Heart right ventricle (tissue), 16 donors: ENCODE data around the gene TMEM181. TPM values are rescaled to one million over a fixed set of nuclear protein-coding genes. Genes with fewer than 3 reads are reported as not detected.

Source experiments
- ATAC-seq, 8 donors: fragments of 200-7000 bp; cut with Tn5 transposase; one replicate each; pipeline ENCODE4 v1.9.1; 2020; ENCODE audit warnings: mild to moderate bottlenecking in 8 of 8, moderate library complexity in 8 of 8, moderate number of reproducible peaks in 1 of 8
- DNase-seq, 2 donors: peaks; one replicate each; pipeline ENCODE4 v3.0.0-alpha.2; 2020
- H3K27ac ChIP-seq, 10 donors: fragments of 200-600 bp; sonication (generic) in 2 of 10; one replicate each; pipeline versions ENCODE4 v1.5.0 to v1.8.0; 2020 to 2022; ENCODE audit warnings: mild to moderate bottlenecking in 3 of 10
- H3K27me3 ChIP-seq, 7 donors: fragments of 200-600 bp; one replicate each; pipeline ENCODE4 v1.8.0; 2021 to 2022; ENCODE audit warnings: mild to moderate bottlenecking in 2 of 7
- H3K36me3 ChIP-seq, 9 donors: fragments of 200-600 bp; sonication (generic) in 1 of 9; one replicate each; pipeline versions ENCODE4 v1.5.0 to v1.8.0; 2020 to 2022; ENCODE audit warnings: mild to moderate bottlenecking in 2 of 9
- H3K4me1 ChIP-seq, 9 donors: fragments of 200-600 bp; sonication (generic) in 1 of 9; one replicate each; pipeline versions ENCODE4 v1.5.0 to v1.8.0; 2020 to 2022; ENCODE audit warnings: mild to moderate bottlenecking in 4 of 9
- H3K4me3 ChIP-seq, 10 donors: fragments of 200-600 bp; sonication (generic) in 2 of 10; one replicate each; pipeline versions ENCODE4 v1.5.0 to v1.8.0; 2020 to 2022; ENCODE audit warnings: mild to moderate bottlenecking in 7 of 10, moderate library complexity in 2 of 10
- H3K9me3 ChIP-seq, 11 donors: fragments of 200-600 bp in 10 of 11; sonication (generic) in 2 of 11; one replicate each; pipeline versions ENCODE4 v1.5.0 to v1.8.0; 2013 to 2022; ENCODE audit warnings: mild to moderate bottlenecking in 2 of 11, control low read depth in 1 of 11, moderate library complexity in 1 of 11
- WGBS, 2 donors: extraction: QIAGEN DNeasy Blood & Tissue Kit; methylation state at CpG; one replicate each; pipeline ENCODE4 v1.1.7; 2013; ENCODE audit warnings: inconsistent platforms in 1 of 2; 5-methylcytosine and 5-hydroxymethylcytosine counted together
- intact Hi-C, 10 donors: fragments of 100-400 bp; cut with DNase I; formaldehyde crosslinking; loops; one replicate each; pipeline versions ENCODE4 v1.11.1 to v1.14.2; 2022
- polyA plus RNA-seq, 2 donors: library from polyadenylated mRNA; stranded (reverse); fragments of 200-250 nt; gene quantifications; one replicate each; pipeline ENCODE4 v1.2.3, GENCODE V29; 2013
- total RNA-seq, 10 donors: library from RNA; stranded (reverse); fragmentation: NEBNext Ultra II Directional in 3 of 10; extraction: Animal tissue kit (Norgen Biotek cat#: 25700) in 3 of 10; gene quantifications; one replicate each; pipeline versions ENCODE4 v1.2.1 to v1.2.4, GENCODE V29; 2021 to 2023
- TF ChIP-seq, protein P1 (sequence below), 9 donors: fragments of 200-600 bp; sonication (generic) in 2 of 9; IDR thresholded peaks; one replicate each; pipeline versions ENCODE4 v1.5.0 to v1.8.0; 2021 to 2022; ENCODE audit warnings: antibody characterized with exemption in 9 of 9, mild to moderate bottlenecking in 5 of 9, moderate library complexity in 1 of 9
- donor health status: Arrhythmogenic right ventricular cardiomyopathy.
- donor health status: ischemic (EF 13 %, LVEDD 7.1; RV severe dilation, severe dysfunction).
- donor health status: healthy with polysubstance abuse.
- donor health status: DM: no; HTN: yes; CAD: no.
- donor health status: DM: no; HTN: no; CAD: no.
- donor health status: ischemic (EF 25% LVEDD 6.9; RV normal size, moderate dysfunction).
- donor health status: ischemic (EF 25% LVEDD 5.7; RV mildly dilated, moderate dysfunction).
- donor health status: healthy.
- donor health status: DM: yes; HTN: yes; CAD: no.
- donor health status: Ischemic cardiomyopathy.
- donor health status: ischemic (EF 35%, LVEDD 5.7; RV mildly dilated, moderate dysfunction).
- donor health status: nonischemic (EF 11% LVEDD 7.7; RV severe dilation, severe dysfunction).
- donor health status: DM: yes; HTN: yes; CAD: no.
- donor health status: PGD.
- donor health status: ischemic (EF 29% LVEDD 5.4; RV normal size, mild dysfunction).
- donor health status: nonischemic (EF 23%, LVEDD 6.1; RV moderate dilation, normal function).

Gene TMEM181
- total and polyA plus RNA-seq, 12 donors: 5.9 to 13.4 (median 9.6) TPM

DNA sequence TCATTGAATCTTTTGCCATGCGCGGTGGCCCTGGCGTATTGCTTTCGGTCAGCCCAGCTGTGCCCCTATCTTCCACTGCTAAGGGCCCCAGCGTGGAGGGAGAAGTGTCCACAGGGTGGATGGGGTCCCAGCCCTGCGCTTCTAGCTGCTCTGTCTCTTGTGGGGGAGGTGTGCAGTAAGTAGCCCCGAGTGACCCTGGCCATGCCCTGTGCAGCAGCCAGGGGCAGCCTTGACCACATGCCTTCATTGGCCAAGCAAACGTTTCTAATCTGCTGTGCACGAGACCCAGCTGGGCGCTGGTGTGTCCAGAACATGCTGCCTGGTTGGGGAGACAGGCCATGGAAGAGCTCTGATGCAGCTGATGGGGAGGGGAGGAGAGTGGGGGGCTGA, 13.6 kb downstream of the TMEM181 start:
- peaks cover 0 to 37% (median 0%) of the 10 kb centered on the region in 9 donors for H3K36me3 ChIP-seq
- no peak overlapping the region for H3K4me3 ChIP-seq
- DNase-seq (no peak), ATAC-seq (no peak)
- TF ChIP-seq, protein P1, sequence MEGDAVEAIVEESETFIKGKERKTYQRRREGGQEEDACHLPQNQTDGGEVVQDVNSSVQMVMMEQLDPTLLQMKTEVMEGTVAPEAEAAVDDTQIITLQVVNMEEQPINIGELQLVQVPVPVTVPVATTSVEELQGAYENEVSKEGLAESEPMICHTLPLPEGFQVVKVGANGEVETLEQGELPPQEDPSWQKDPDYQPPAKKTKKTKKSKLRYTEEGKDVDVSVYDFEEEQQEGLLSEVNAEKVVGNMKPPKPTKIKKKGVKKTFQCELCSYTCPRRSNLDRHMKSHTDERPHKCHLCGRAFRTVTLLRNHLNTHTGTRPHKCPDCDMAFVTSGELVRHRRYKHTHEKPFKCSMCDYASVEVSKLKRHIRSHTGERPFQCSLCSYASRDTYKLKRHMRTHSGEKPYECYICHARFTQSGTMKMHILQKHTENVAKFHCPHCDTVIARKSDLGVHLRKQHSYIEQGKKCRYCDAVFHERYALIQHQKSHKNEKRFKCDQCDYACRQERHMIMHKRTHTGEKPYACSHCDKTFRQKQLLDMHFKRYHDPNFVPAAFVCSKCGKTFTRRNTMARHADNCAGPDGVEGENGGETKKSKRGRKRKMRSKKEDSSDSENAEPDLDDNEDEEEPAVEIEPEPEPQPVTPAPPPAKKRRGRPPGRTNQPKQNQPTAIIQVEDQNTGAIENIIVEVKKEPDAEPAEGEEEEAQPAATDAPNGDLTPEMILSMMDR (IDR thresholded peaks at IDR 0.05): no peak
- H3K4me1 ChIP-seq: peaks cover 0 to 32% (median 3%) of the 10 kb centered on the region in 9 donors
- peaks cover 0 to 5% (median 0%) of the 10 kb centered on the region in 11 donors for H3K9me3 ChIP-seq
- intact Hi-C loops: no loop called here
- WGBS, 2 donors: 88 to 93% methylated on average over 10 of the region's 10 CpGs
- no peak overlapping the region for H3K27ac ChIP-seq
- H3K27me3 ChIP-seq: no peaks in the 10 kb centered on the region

DNA sequence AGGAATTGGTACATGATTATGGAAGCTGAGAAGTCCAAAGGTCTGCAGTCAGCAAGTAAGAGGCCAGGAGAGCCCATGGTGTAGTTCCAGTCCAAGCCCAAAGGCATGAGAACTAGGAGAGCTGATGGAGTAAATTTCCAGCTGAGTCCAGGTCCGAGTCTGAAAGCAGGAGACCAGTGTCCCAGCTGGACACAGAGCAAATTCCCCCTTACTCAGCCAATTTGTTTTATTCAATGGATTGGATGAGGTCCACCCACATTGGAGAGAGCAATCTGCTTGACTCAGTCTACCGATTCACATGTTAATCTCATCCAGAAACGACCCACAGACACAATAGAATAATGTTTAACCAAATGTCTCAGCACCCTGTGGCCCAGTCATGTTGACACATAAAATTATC, 14.9 kb downstream of the TMEM181 start:
- Histone ChIP-seq H3K4me1 (peaks cover 0 to 26% (median 3%) of the 10 kb centered on the region in 9 donors), H3K9me3 (peaks cover 0 to 5% (median 0%) of the 10 kb centered on the region in 11 donors), H3K27ac (no peak overlapping the region), H3K4me3 (no peak overlapping the region), H3K36me3 (peaks cover 0 to 37% (median 0%) of the 10 kb centered on the region in 9 donors), H3K27me3 (no peaks in the 10 kb centered on the region)
- TF ChIP-seq, protein P1 (IDR thresholded peaks at IDR 0.05): no peak
- ATAC-seq: no peak
- no peak for DNase-seq
- WGBS, 2 donors: 82 to 88% methylated on average over 3 of the region's 3 CpGs
- intact Hi-C loops: no loop called here

DNA sequence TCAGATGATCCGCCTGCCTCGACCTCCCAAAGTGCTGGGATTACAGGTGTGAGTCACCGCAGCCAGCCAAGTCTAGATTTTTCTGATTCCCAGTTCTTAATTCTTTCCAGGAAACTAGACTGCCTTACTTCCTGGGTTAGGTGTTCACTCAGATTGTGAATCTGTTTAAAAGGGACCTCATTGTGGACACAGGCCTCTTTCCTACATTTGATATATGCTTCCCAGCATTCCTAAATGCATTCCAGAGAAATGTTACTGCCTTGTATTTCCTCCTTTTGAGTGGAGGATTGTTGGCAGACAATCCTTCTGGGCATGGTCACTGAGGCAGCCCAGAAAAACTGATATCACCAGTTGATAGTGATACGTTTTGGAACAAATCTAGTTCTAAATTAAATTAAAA, 15.7 kb downstream of the TMEM181 start:
- H3K36me3 ChIP-seq: peaks cover 0 to 35% (median 0%) of the 10 kb centered on the region in 9 donors
- peaks cover 0 to 5% (median 0%) of the 10 kb centered on the region in 11 donors for H3K9me3 ChIP-seq
- TF ChIP-seq, protein P1 (IDR thresholded peaks at IDR 0.05): no peak
- DNase-seq (no peak), ATAC-seq (no peak)
- H3K27me3 ChIP-seq: no peaks in the 10 kb centered on the region
- H3K4me1 ChIP-seq: peaks cover 0 to 26% (median 3%) of the 10 kb centered on the region in 9 donors
- H3K27ac ChIP-seq: no peak overlapping the region
- intact Hi-C loops: no loop called here
- 58 to 84% methylated on average over 4 of the region's 4 CpGs for WGBS, 2 donors
- H3K4me3 ChIP-seq: no peak overlapping the region

DNA sequence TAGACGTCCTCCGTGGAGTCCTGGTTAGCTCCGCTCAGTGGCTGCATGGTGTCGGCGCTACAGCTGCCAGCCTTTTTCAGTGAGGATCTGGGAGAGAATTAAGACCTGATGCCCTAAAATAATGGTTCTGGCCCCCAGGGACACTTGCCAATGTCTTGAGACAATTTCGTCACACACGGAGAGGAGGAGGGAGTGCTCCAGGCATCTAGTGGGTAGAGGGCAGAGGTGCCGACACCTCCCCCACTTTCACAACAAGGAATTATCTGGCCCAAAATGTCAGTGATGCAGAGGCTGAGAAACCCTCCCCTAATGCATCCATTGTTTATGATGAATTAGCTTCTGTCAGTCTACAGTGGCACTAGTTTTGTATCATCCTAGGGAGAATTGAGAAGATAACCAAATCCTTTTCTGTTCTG, 24.4 kb downstream of the TMEM181 start:
- Histone ChIP-seq H3K36me3 (peaks cover 0 to 84% (median 22%) of the 10 kb centered on the region in 9 donors), H3K9me3 (no peaks in the 10 kb centered on the region), H3K4me3 (no peak overlapping the region), H3K4me1 (peaks cover 0 to 13% (median 0%) of the 10 kb centered on the region in 9 donors), H3K27ac (no peak overlapping the region), H3K27me3 (no peaks in the 10 kb centered on the region)
- TF ChIP-seq, protein P1 (IDR thresholded peaks at IDR 0.05): no peak
- WGBS, 2 donors: 91 to 94% methylated on average over 8 of the region's 8 CpGs
- ATAC-seq (no peak), DNase-seq (no peak)
- intact Hi-C loops: no loop called here
